HTR-8/SVneo (cell line): ENCODE data around the gene IL20.
A peak's percentile ranks its signal among the peaks of the same experiment; 100 is the strongest.
"Not testable (repeated sequence)": the region's sequence is repeated elsewhere in the genome, so short reads cannot be mapped to it uniquely, and the experiment has no call there.

Source experiments
- DNase-seq: peaks from one replicate; pipeline ENCODE4 v3.0.0; 2011; ENCODE audit warnings: low spot score, mixed read lengths; ENCODE audit not compliant: insufficient read length
- FAIRE-seq: peaks from 2 replicates; lab custom pipeline; 2011; peaks lifted over from hg19 to GRCh38; lab: Jason Lieb, UNC

IL20 gene

DNA sequence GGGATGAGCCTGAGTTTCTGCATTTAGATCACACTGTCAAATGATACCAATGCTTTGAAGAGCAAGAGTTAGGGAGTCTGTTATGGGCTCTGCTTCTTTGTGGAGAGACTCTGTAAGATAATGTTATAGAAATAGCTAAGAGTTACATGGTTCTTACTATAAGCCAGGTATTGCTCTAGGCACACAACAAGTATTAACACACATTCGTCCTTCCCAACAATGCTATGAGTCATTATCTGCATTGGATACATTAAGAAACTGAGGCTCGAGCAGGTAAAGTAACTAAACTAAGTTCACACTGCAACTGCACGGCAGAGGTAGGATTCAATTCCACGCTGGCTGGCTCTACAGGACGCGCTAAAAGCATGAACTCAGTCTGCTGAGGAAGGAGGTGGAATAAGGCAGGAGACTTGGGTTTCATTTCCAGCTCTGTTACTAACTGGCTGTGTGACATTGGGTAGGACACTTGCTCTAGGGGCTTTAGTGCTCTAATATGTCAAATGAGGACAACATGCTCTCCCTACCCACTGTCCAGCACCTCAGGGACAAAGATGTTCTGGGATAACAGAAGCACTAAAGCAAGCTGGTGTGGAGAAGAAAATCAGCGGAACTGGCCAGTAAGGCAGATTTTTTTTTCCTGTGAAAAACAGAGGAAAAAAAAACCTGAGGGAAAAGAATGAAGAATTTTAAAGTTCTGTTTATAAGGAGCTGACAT is 23.7 kb upstream of the IL20 start:
- no peak for FAIRE-seq
- DNase-seq: no peak

DNA sequence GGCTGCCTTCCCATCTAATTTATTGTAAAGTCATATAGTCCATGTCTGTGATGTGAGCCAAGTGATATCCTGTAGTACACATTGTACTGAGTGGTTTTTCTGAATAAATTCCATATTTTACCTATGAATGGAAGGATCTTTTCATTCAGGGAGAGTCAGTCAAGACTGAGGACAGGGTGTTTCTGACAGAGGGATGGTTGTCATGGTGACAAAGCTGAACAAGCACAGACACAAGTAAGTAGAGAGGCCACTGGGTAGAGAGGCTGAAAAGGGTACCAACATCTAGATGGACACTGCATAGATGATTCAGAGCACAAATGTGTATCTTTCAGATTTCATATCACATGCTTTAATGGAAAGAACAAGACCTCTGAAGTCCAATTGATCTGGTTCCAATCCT is 22.6 kb upstream of the IL20 start:
- no peak for FAIRE-seq
- DNase-seq: no peak

DNA sequence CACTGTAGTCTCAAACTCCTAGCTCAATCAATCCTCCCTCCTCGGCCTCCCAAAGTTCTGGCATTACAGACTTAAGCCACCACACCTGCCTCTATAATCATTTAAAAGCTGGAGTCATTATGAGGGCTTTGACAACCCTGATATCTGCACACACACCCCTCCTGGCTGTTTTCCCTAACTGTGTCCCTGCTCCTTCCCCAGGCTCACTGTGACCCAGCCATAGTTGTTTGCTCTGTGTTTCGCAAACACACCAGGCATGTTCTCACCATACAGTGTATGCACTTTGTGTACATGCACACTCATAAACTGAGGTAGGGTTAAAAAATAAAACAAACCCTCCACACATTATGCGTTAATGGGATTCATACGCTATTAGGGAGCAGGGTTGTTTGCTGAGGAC is 21.8 kb upstream of the IL20 start:
- no peak for FAIRE-seq
- DNase-seq: no peak

DNA sequence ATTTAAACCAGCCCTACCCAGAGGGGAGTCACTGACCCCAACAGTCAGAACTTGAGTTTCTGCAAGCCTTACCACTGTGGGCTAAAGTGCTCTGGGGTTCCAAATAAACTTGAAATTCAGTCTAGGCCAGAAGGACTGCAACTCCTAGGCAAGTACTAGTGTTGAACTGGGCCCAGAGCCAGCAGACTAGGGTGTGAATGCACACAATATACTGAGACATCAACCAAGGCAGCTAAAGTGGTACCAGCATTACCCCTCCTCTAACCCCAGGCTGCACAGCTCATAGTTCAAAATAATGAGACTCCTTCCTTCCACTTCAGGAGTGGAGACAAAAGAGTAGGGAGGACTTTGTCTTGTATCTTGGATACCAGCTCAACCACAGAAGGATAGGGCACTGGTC is 18.9 kb upstream of the IL20 start:
- FAIRE-seq (no peak), DNase-seq (no peak)

DNA sequence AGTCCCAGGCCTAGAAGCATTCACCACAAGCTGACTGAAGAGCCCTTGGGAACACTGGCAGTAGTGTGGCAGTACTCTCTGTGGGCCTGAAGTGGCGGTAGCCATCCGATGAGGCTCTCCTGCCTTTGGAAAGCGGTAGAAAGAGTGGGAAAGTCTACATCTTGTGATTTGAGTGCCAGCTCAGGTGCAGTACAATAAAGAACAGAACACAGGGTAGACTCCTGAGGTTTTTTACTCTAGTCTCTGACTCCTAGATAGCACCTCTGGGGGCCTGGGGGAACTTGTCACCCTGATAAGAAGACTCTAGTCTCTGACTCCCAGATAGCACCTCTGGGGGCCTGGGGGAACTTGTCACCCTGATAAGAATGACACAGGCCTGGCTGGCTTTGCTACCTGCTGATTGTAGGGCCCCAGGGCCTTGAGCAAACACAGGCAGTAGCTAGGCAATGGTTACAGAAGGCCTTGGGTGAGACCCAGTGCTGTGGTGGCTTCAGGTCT is 18.0 kb upstream of the IL20 start:
- no peak for DNase-seq
- no peak for FAIRE-seq

DNA sequence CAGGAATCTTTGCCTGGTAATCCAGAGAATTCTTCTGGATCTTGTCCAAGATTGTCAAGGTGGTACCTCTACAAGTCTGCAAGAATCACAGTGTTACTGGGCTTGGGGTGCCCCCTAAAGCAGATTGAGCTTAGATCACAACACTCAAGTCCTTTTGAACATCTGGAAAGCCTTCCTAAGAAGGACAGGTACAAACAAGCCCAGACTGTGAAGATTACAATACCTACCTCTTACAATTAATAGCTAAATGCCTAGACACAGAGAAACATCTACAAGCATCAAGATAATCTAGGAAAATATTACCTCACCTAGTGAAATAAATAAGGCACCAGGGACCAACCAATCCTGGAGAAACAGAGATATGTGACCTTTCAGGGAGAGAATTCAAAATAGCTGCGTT is 17.5 kb upstream of the IL20 start:
- DNase-seq (no peak), FAIRE-seq (no peak)

DNA sequence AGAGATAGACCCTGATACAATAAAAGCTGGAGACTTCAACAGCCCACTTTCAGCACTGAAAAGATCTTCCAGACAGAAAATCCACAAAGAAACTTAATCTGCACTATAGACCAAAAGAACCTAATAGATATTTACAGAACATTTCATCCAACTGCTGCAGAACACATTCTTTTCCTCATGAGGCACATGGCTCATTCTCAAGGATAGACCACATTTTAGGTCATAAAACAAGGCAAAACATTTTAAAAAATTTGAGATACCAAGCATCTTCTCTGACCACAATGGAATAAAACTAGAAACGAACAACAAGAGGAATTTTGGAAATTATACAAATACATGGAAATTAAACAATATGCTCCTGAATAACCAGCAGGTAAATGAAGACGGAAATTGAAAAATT is 15.0 kb upstream of the IL20 start:
- no peak for DNase-seq
- no peak for FAIRE-seq

DNA sequence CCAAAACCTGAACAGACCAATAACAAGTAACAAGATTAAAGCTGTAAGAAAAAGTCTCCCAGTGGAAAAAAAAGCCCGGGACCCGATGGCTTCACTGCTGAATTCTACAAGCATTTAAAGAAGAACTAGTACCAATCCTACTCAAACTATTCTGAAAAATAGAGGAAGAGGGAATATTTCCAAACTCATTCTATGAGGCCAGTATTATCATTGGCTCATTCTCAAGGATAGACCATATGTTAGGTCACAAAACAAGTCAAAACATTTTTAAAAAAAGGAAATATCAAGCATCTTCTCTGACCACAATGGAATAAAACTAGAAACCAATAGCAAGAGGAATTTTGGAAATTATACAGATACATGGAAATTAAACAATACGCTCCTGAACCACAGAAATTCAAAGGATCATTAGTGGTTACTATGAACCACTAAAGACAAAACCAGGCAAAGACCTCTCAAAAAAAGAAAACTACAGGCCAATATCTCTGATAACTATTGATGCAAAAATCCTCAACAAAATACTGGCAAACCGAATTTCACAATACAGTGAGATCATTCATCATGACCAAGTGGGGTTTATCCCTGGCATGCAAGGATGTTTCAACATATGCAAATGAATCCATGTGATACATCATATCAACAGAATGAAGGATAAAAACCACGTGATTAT is 13.9 kb upstream of the IL20 start:
- DNase-seq (no peak), FAIRE-seq (no peak)

DNA sequence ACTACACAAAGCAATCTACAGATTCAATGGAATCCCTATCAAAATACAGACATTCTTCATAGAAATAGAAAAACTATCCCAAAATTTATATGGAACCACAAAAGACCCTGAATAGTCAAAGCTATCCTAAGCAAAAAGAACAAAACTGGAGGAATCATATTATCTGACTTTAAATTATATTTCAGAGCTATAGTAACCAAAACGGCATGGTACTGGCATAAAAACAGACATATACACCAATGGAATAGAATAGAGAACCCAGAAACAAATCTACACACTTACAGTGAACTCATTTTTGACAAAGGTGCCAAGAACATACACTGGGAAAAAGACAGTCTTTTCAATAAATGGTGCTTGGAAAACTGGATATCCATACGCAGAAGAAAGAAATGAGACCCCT is 12.8 kb upstream of the IL20 start:
- DNase-seq, FAIRE-seq: not testable (repeated sequence)

DNA sequence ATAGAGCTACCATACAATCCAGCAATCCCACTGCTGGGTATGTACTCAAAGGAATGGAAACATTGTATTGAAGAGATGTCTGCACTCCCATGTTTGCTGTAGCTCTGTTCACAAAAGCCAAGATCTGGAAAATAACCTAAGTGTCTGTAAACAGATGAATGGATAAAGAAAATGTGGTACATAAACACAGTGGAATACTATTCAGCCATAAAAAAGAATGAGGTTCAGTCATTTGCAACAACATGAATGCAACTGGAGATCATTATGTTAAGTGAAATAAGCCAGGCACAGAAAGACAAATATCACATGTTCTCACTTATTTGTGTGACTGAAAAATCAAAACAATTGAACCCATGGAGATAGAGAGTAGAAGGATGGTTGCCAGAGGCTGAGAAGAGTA is 11.7 kb upstream of the IL20 start:
- DNase-seq, FAIRE-seq: not testable (repeated sequence)

DNA sequence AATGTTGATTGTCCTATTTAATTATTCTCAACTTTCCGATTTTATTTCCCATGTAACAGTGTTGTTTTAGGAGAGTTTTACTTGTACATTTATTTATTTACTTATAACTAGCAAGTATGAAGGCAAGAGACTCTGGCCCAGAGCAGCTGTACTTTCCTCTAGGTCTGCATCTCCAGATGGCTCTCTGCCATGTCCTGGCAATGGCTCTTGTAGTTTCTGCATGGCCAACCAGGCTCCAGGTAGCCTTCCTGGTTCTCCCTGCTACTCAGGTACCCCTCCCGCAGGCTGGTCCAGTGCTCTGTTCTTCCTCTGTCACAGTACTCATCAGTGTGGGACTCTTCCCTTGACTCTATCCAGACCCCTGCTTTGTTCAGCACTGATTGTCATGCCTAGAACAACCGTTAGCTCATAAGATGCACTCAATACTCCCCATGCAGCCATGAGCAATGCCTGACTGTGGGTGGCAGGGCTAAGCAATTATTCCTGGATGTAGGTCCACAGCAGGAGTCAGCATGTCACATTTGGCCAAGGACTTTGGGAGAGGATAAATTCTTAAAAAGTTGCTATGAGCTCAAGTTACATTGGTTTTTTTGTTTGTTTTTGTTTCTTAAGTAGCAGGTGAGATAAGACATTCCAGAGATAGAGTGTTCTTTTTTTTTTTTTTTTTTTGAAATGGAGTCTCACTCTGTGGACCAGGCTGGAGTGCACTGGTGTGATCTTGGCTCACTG is 10.9 kb upstream of the IL20 start:
- DNase-seq (no peak), FAIRE-seq (no peak)

DNA sequence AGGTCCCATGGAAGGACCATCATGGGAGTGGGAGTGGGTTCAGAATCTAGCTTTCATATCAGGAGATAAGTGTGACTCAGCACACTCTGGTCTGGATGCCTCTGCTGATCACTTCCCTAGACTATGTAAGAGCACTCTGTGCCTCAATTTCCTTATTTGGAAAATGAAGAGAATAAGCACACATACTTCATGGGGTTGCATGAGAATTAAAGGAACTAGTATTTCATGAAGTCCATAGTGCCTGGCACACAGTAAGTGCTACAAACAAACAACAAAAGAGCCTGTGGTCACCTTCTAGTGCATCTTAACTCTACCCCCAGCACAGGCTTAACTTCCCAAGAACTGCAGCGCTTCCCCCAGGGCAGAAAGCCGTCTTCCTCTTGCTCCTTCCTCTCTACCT is 9.6 kb upstream of the IL20 start:
- DNase-seq: no peak
- FAIRE-seq: no peak

DNA sequence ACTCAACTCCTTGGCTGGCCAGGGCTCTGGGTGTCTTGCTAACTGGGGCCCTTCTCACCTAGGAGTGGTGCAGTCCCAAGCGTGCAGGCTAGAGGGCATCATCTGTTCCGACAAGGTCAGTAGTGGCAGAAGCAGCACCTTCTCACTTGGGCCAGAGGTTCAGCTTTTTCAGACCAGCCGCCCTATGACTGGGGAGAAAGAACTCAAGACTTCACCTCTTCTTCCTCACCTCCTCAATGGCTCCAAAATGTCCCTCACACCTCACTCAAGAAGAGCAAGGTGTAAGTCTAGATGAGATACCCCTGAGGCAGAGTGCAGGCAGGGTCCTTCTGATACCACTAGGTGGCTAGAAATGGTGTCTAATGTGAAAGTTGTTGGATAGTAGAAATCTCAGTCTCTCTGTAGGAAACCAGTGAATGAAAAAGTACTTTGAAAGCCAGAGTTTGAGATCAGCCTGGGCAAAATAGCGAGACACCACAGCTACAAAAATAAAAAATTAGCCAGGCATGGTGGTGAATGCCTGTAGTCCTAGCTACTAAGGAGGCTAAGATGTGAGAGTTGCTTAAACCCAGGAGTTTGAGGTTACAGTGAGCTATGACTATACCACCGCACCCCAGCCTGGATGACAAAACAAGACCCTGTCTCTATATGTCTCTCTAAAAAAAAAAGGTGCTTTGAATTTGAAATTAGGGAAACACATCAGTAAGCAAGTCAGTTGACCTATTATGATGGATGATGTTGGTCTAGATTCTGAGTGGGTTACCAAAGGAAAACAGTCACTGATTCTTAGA is 8.6 kb upstream of the IL20 start:
- no peak for DNase-seq
- FAIRE-seq: no peak

DNA sequence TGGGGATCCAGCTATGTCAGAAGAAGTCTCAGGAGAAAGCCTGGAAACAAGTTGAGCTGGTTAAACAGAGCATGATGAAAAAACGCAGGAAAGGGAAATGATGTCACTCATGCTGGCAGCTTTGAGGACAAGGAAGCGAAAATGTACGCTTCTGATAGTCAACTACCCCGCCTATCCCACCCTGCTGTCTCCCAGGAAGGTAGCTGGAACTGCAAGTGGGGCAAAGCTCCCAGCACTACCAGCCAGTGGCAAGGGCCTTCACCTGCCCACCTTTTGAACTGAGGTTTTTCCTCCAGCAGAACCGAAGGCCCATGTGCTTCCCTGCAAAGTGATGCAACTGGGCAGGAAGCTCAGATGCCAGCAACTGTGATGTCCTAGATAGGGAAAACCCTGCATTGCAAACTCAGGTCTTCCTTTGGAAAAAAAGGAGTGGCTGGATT is 6.3 kb upstream of the IL20 start:
- no peak for FAIRE-seq
- no peak for DNase-seq

DNA sequence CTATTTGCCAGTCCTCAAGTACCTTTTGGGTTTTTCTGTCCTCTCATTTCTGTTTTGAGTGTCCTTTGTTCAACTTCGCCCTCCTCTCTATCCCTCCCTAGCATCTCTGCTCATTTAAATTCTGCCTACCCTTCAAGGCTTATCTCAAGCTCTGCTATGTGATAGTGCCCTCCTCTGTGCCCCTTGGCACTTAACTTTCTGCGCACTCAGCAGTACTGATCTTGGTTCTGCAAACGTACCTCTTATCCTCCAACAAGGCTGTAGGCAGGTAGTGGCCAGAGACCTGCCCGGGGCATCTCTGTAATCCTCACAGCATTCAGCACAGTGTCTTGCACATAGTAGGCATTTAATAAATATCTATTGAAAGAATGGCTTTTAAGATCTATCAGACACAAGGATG is 5.3 kb upstream of the IL20 start:
- FAIRE-seq: no peak

DNA sequence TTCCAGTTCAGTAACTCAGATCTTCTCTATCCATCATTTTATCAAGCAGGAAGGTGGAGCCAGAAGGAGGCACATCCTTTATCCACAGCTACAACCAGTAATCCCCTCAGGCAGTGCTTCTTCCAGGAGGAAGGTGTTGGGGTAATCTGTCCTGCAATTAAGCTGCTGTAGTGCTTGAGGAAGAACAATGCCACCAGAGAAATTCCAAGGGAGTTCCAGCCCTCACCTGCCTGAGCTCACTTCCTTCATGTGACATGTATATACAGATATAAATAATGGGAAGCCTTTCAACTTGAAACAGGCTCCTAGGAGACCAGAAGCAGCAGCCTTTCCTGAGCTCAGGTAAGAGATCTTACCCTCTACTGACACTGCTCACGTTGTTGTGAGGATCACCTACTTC is 2.2 kb upstream of the IL20 start:
- DNase-seq (no peak), FAIRE-seq (no peak)

More for the DNA sequence above, 5.3 kb upstream of the IL20 start:
- no peak for DNase-seq

DNA sequence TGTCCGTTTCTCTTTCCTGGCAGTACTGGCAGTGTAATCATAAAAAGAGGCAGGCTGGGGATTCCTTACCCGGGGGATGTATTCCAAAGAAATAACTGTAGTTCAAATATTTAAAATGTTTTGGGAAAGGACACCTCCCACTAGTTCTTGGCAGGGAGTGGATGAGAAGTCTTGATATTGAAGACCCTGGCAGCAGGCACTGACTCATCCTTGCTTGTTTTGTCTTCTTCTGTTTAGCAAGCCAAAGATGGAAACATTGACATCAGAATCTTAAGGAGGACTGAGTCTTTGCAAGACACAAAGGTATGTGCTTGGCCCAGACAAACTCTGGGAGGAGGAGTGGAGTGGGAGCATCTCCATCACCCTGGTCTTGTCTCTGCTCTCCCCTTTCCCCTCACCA is 639 bp downstream of the IL20 start:
- DNase-seq (peak; percentile 22), FAIRE-seq (no peak)

DNA sequence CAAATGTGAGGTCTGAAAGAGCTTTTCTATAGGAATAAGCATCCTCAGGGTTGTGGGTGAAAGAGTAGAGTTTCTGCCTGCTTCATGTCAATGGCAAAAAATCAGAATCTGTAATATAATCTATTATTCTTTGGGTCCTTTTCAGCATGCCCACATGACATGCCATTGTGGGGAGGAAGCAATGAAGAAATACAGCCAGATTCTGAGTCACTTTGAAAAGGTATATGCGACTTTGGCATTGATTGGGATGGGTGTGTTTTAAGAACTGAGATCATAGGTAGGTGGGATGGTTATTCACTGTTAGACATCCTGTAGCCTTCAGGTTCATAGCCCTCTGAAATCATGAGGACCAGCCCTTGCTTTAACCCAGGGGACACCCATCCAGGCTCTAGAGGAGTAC is 1.8 kb downstream of the IL20 start:
- FAIRE-seq (no peak), DNase-seq (no peak)

DNA sequence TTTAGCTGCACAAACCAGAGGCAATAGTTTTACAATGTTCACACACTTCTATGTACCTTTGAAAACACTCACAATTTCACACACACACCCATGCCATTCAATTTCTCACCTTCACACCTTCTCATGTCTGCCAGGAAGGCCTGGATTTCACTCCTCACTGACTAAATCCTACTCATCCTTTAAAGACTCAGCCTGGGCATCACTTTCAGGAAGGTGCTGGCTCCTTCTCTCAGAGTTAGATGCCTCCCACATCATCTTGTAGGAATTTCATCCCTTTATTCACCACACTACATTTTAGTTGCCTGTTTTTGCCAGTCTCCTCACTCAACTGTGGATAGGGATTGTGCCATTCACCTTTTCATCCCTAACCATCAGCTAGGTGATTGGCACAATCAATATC is 2.3 kb downstream of the IL20 start:
- FAIRE-seq (no peak), DNase-seq (no peak)

DNA sequence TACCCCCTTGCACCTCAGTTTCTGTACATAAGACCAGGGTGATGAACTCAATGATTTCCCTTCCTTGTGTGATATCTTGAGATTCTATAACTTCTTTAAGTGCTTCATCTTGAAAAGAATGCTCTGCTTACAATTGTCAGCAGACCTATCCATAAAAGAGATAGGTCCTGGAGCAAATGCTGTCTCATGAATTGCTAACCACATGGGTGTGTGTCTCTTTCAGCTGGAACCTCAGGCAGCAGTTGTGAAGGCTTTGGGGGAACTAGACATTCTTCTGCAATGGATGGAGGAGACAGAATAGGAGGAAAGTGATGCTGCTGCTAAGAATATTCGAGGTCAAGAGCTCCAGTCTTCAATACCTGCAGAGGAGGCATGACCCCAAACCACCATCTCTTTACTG is 2.8 kb downstream of the IL20 start:
- FAIRE-seq (no peak), DNase-seq (no peak)
